Measurements from ENCODE around the gene ZNF536. TPM values are rescaled to one million over a fixed set of nuclear protein-coding genes. Genes with fewer than 3 reads are reported as not detected.

ZNF536 gene
- total and polyA plus RNA-seq, 2 donors from 2014 or later: 0.19 to 0.25 TPM

GRCh38 chr19:30539315-30539714, 167.1 kb downstream of the ZNF536 start:
- H3K9ac ChIP-seq (ENCODE audit: low read length in 3 of 3): no peak overlapping the region
- no peaks in the 10 kb centered on the region for H3K9me3 ChIP-seq (ENCODE audit: control insufficient read depth in 2 of 3, insufficient read depth in 1 of 3, low read length in 3 of 3)
- no peak overlapping the region for H3K27ac ChIP-seq (ENCODE audit: low read depth in 2 of 2, low read length in 2 of 2)
- FAIRE-seq (no peak), DNase-seq (no peak)
- H3K27me3 ChIP-seq (ENCODE audit: control insufficient read depth, insufficient read depth, low read length): no peaks in the 10 kb centered on the region
- no peak overlapping the region for H3K4me3 ChIP-seq (ENCODE audit: low read length in 3 of 3)
- intact Hi-C loops (cut with DNase I): no loop called here
- no peaks in the 10 kb centered on the region for H3K4me1 ChIP-seq (ENCODE audit: control insufficient read depth in 2 of 3, insufficient read depth in 2 of 3, low read depth in 1 of 3, low read length in 3 of 3)
- no peaks in the 10 kb centered on the region for H3K36me3 ChIP-seq (ENCODE audit: control insufficient read depth in 2 of 3, insufficient read depth in 3 of 3, low read length in 3 of 3)
- TF ChIP-seq CTCF (IDR thresholded peaks at IDR 0.05; ENCODE audit: borderline replicate concordance, extremely low read depth, insufficient read depth): no peak

GRCh38 chr19:30539981-30540380, 167.8 kb downstream of the ZNF536 start:
- H3K4me1 ChIP-seq (ENCODE audit: control insufficient read depth in 2 of 3, insufficient read depth in 2 of 3, low read depth in 1 of 3, low read length in 3 of 3): no peaks in the 10 kb centered on the region
- H3K4me3 ChIP-seq (ENCODE audit: low read length in 3 of 3): no peak overlapping the region
- no peaks in the 10 kb centered on the region for H3K36me3 ChIP-seq (ENCODE audit: control insufficient read depth in 2 of 3, insufficient read depth in 3 of 3, low read length in 3 of 3)
- DNase-seq (no peak), FAIRE-seq (no peak)
- no peaks in the 10 kb centered on the region for H3K27me3 ChIP-seq (ENCODE audit: control insufficient read depth, insufficient read depth, low read length)
- H3K9me3 ChIP-seq (ENCODE audit: control insufficient read depth in 2 of 3, insufficient read depth in 1 of 3, low read length in 3 of 3): no peaks in the 10 kb centered on the region
- intact Hi-C loops (cut with DNase I): no loop called here
- H3K27ac ChIP-seq (ENCODE audit: low read depth in 2 of 2, low read length in 2 of 2): no peak overlapping the region
- no peak overlapping the region for H3K9ac ChIP-seq (ENCODE audit: low read length in 3 of 3)
- TF ChIP-seq CTCF (IDR thresholded peaks at IDR 0.05; ENCODE audit: borderline replicate concordance, extremely low read depth, insufficient read depth): no peak

- Histone ChIP-seq H3K9me3 (ENCODE audit: control insufficient read depth in 2 of 3, insufficient read depth in 1 of 3, low read length in 3 of 3) (no peaks in the 10 kb centered on the region), H3K27me3 (ENCODE audit: control insufficient read depth, insufficient read depth, low read length) (no peaks in the 10 kb centered on the region), H3K27ac (ENCODE audit: low read depth in 2 of 2, low read length in 2 of 2) (no peak overlapping the region), H3K36me3 (ENCODE audit: control insufficient read depth in 2 of 3, insufficient read depth in 3 of 3, low read length in 3 of 3) (no peaks in the 10 kb centered on the region), H3K4me3 (ENCODE audit: low read length in 3 of 3) (no peak overlapping the region), H3K4me1 (ENCODE audit: control insufficient read depth in 2 of 3, insufficient read depth in 2 of 3, low read depth in 1 of 3, low read length in 3 of 3) (no peaks in the 10 kb centered on the region), H3K9ac (ENCODE audit: low read length in 3 of 3) (no peak overlapping the region)
- FAIRE-seq (no peak), DNase-seq (no peak)
- TF ChIP-seq CTCF (IDR thresholded peaks at IDR 0.05; ENCODE audit: borderline replicate concordance, extremely low read depth, insufficient read depth): no peak
- intact Hi-C loops (cut with DNase I): no loop called here
These were observed 168.6 kb downstream of the ZNF536 start for GRCh38 chr19:30540761-30541160.

GRCh38 chr19:30541575-30541974, 169.4 kb downstream of the ZNF536 start:
- H3K36me3 ChIP-seq (ENCODE audit: control insufficient read depth in 2 of 3, insufficient read depth in 3 of 3, low read length in 3 of 3): no peaks in the 10 kb centered on the region
- no peak overlapping the region for H3K27ac ChIP-seq (ENCODE audit: low read depth in 2 of 2, low read length in 2 of 2)
- intact Hi-C loops (cut with DNase I): no loop called here
- DNase-seq (no peak), FAIRE-seq (no peak)
- H3K4me3 ChIP-seq (ENCODE audit: low read length in 3 of 3): no peak overlapping the region
- no peaks in the 10 kb centered on the region for H3K27me3 ChIP-seq (ENCODE audit: control insufficient read depth, insufficient read depth, low read length)
- TF ChIP-seq CTCF (IDR thresholded peaks at IDR 0.05; ENCODE audit: borderline replicate concordance, extremely low read depth, insufficient read depth): no peak
- H3K4me1 ChIP-seq (ENCODE audit: control insufficient read depth in 2 of 3, insufficient read depth in 2 of 3, low read depth in 1 of 3, low read length in 3 of 3): no peaks in the 10 kb centered on the region
- H3K9ac ChIP-seq (ENCODE audit: low read length in 3 of 3): no peak overlapping the region
- no peaks in the 10 kb centered on the region for H3K9me3 ChIP-seq (ENCODE audit: control insufficient read depth in 2 of 3, insufficient read depth in 1 of 3, low read length in 3 of 3)
